WERI-Rb-1 (cell line): Measurements from ENCODE around the gene ZBTB4.

Experiments
- DNase-seq: peaks from one replicate; pipeline ENCODE4 v3.0.0-alpha.2; 2020
- H3K27ac ChIP-seq: fragments of 250-450 bp; sonication (Bioruptor Pico); 2 replicates; pipeline ENCODE4 v1.5.1; 2020; ENCODE audit warnings: mild to moderate bottlenecking, moderate library complexity
- H3K27me3 ChIP-seq: fragments of 250-450 bp; sonication (Bioruptor Pico); 2 replicates; pipeline ENCODE4 v1.5.1; 2021; ENCODE audit warnings: mild to moderate bottlenecking, low read depth, moderate library complexity; ENCODE audit not compliant: insufficient read depth, severe bottlenecking
- H3K36me3 ChIP-seq: fragments of 250-450 bp; sonication (Bioruptor Pico); 2 replicates; pipeline ENCODE4 v1.5.1; 2020; ENCODE audit warnings: mild to moderate bottlenecking, moderate library complexity
- H3K4me3 ChIP-seq: 2 replicates; pipeline ENCODE4 v1.5.1; 2011; ENCODE audit warnings: low read depth, mild to moderate bottlenecking, control low read depth, low read length
- H3K9me3 ChIP-seq: fragments of 250-450 bp; sonication (Bioruptor Pico); 2 replicates; pipeline ENCODE4 v1.5.1; 2021; ENCODE audit warnings: mild to moderate bottlenecking, moderate library complexity; ENCODE audit not compliant: severe bottlenecking
- CTCF ChIP-seq: IDR thresholded peaks from 2 replicates; pipeline ENCODE4 v1.5.1; 2011; ENCODE audit warnings: low read depth, mild to moderate bottlenecking, control low read depth, inconsistent platforms, low read length

The ZBTB4 gene

GRCh38 chr17:7480089-7480384 lies 606 bp upstream of the ZBTB4 start:
- no peaks in the 10 kb centered on the region for H3K9me3 ChIP-seq
- DNase-seq, result no peak
- H3K27me3 ChIP-seq, result no peaks in the 10 kb centered on the region
- H3K27ac ChIP-seq, result peak overlapping the region; percentile 97
- TF ChIP-seq CTCF, result no peak
- no peaks in the 10 kb centered on the region for H3K36me3 ChIP-seq
- peak overlapping the region; percentile 67 for H3K4me3 ChIP-seq

DNA sequence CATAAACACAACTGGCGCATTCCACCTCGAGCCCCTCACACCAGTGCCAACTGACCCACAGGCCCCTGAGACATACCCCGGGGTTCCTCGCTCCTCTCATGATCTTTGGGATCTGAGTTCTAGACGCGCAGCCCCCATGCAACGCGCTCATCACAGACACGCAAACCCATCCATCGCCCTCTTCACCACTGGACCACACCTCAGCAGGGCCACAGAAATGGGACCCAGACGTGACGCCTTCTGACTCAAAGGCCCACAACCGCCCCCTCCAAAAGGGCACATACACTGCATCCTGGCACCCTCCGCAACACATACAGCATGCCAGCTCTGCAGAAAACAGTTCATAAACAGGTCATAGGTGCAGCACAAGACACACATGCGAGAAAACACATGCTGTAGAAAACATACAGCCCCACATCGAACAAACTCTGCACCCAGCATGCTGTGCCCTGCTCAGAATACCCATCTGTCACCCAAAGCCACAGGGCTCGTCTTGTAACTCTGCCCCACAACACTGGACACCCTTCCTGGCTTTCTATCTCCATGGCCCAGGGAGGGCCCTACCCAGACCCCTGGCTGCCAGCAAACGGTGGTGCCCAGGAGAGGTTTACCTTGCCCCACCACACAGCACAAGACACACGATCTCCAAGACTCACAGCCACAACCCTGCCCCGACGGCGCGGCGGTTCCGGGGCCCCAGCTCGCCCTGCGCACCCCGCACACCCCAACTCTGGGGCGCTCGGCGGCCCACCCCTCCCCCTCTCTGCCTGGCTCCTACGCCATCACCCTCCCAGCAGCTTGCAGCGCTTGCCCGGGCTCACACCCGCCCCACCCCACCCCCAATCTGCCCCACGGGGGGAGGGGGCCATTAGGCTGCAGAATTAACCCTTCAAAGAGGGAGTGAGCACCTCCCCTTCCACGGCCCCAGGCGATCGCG lies 887 bp downstream of the ZBTB4 start:
- H3K27ac ChIP-seq, result peak overlapping the region; percentile 97

DNA sequence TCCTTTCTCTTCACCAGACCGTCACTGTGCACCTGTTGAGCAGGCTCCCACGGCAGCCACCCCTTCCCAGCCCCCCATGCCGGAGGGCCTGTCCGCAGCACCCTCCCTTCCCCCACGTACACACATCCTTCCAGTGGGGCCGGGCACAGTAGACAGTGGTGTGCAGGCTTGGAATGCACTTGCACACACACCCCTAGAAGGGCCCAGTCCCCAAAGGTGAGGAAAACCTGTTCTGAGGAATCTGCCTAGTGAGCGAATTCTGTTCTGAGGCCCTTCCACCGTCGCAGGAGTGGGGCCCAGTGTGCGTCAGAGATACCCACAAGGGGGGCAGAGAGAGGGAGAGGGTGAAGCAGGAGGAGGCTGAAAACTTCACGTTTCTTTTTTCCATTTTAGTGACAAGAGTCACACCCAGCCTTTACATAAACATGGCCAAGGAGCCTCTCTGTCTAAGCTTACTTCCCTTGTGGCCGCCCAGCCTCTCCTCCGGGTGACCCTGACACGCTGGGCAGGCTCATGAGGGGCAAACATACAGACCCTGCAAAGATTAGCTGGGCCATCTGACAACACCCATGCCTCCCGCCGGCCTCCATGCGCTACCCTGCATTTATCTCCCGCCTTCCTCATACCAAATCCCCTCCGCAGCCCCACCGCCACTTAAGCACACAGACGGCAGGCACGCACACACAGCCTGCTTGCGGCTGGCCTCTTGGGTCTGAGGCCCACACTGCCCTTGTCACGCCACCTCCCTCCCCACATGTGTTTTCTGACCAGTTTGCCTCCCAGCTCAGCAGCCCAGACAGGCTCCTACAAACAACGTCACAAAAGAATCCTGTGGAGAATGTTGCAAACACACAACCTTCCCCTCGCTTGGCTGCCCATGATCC lies 1.8 kb downstream of the ZBTB4 start:
- TF ChIP-seq CTCF, result no peak
- H3K36me3 ChIP-seq, result no peaks in the 10 kb centered on the region
- peak; percentile 80 for DNase-seq
- H3K9me3 ChIP-seq, result no peaks in the 10 kb centered on the region
- H3K27ac ChIP-seq, result peak overlapping the region; percentile 97
- no peaks in the 10 kb centered on the region for H3K27me3 ChIP-seq
- H3K4me3 ChIP-seq, result peak overlapping the region; percentile 68

More for the DNA sequence above, 887 bp downstream of the ZBTB4 start:
- peak overlapping the region; percentile 68 for H3K4me3 ChIP-seq
- H3K36me3 ChIP-seq, result no peaks in the 10 kb centered on the region
- no peak for TF ChIP-seq CTCF
- peak; percentile 67 for DNase-seq
- H3K27me3 ChIP-seq, result no peaks in the 10 kb centered on the region
- H3K9me3 ChIP-seq, result no peaks in the 10 kb centered on the region

DNA sequence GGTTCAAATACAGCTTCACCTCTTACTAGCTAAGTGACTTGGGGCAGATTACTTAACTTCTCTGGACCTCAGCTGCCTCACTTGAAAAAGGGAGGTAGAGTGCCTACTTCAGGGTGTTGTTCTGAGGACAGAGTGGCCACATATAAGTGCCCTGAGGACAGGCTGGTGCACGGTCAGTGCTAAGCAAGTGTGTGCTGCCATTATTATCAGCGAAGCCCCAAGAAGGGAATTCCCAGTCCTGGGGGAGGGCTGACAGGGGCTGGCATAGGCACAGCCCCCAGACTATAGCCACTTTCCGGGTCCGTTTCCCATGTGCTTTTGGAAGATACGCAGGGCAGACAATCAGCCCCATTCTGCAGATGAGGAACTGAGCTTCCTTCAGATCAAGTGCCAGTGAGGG lies 2.5 kb downstream of the ZBTB4 start:
- Histone ChIP-seq H3K9me3 (no peaks in the 10 kb centered on the region), H3K4me3 (no peak overlapping the region), H3K36me3 (no peaks in the 10 kb centered on the region), H3K27ac (peak overlapping the region; percentile 97; the same call in 1 of the 2 replicates), H3K27me3 (no peaks in the 10 kb centered on the region)
- DNase-seq, result no peak
- no peak for TF ChIP-seq CTCF

- Histone ChIP-seq H3K27me3 (no peaks in the 10 kb centered on the region), H3K27ac (no peak overlapping the region), H3K36me3 (no peaks in the 10 kb centered on the region), H3K9me3 (no peaks in the 10 kb centered on the region), H3K4me3 (no peak overlapping the region)
- TF ChIP-seq CTCF, result no peak
- DNase-seq, result no peak
These were observed 2.9 kb downstream of the ZBTB4 start for GRCh38 chr17:7476494-7476893.
